Globus pallidus (tissue), 1 donor: ENCODE measurements around the gene PRKN.
"Not testable (repeated sequence)": the region's sequence is repeated elsewhere in the genome, so short reads cannot be mapped to it uniquely, and the experiment has no call there.

Experiments
- DNase-seq: peaks from one replicate; pipeline ENCODE4 v3.0.0-alpha.2; 2015; ENCODE audit warnings: low spot score

Gene PRKN

GRCh38 chr6:161838306-161839035 is 889.1 kb downstream of the PRKN start:
- no peak for DNase-seq

- no peak for DNase-seq
Observed at GRCh38 chr6:161837854-161838253, 889.7 kb downstream of the PRKN start.

GRCh38 chr6:161837449-161837735 is 890.2 kb downstream of the PRKN start:
- no peak for DNase-seq

- DNase-seq, result peak; percentile 8
Observed at GRCh38 chr6:161836643-161837448, 890.7 kb downstream of the PRKN start.

GRCh38 chr6:161835500-161836215 is 891.9 kb downstream of the PRKN start:
- peak; percentile 16 for DNase-seq

GRCh38 chr6:161834426-161834825 is 893.1 kb downstream of the PRKN start:
- no peak for DNase-seq

GRCh38 chr6:161833099-161833860 is 894.3 kb downstream of the PRKN start:
- no peak for DNase-seq

GRCh38 chr6:161832622-161833021 is 894.9 kb downstream of the PRKN start:
- no peak for DNase-seq

GRCh38 chr6:161830866-161831616 is 896.5 kb downstream of the PRKN start:
- DNase-seq, result no peak

GRCh38 chr6:161829291-161829729 is 898.3 kb downstream of the PRKN start:
- peak; percentile 80 for DNase-seq

GRCh38 chr6:161828355-161828754 is 899.2 kb downstream of the PRKN start:
- no peak for DNase-seq

- no peak for DNase-seq
Observed at GRCh38 chr6:161826512-161826911, 901.1 kb downstream of the PRKN start.

GRCh38 chr6:161822204-161822603 is 905.4 kb downstream of the PRKN start:
- not testable (repeated sequence) for DNase-seq

- no peak for DNase-seq
Observed at GRCh38 chr6:161817881-161818280, 909.7 kb downstream of the PRKN start.

GRCh38 chr6:161815965-161816364 is 911.6 kb downstream of the PRKN start:
- no peak for DNase-seq

- DNase-seq, result no peak
Observed at GRCh38 chr6:161813156-161813555, 914.4 kb downstream of the PRKN start.

- DNase-seq, result no peak
Observed at GRCh38 chr6:161809971-161810370, 917.6 kb downstream of the PRKN start.

- DNase-seq, result no peak
Observed at GRCh38 chr6:161804838-161805237, 922.7 kb downstream of the PRKN start.

GRCh38 chr6:161803131-161803530 is 924.4 kb downstream of the PRKN start:
- DNase-seq, result no peak

GRCh38 chr6:161802231-161802630 is 925.3 kb downstream of the PRKN start:
- no peak for DNase-seq

- no peak for DNase-seq
Observed at GRCh38 chr6:161798844-161799394, 928.6 kb downstream of the PRKN start.
